ENCODE results near the gene NUDT21. TPM values are rescaled to one million over a fixed set of nuclear protein-coding genes. Genes with fewer than 3 reads are reported as not detected.

The NUDT21 gene
- total RNA-seq, 2 donors from 2014 or later: 9.2 to 24.6 TPM

GRCh38 chr16:56417138-56417537, 34.0 kb downstream of the NUDT21 start:
- ATAC-seq (no peak), DNase-seq (no peak)
- intact Hi-C loops (cut with DNase I): no loop called here
- Histone ChIP-seq H3K27ac (no peak overlapping the region), H3K36me3 (replicated peaks in 1 of 2; ENCODE audit: insufficient read depth in 1 of 2, low read depth in 2 of 2) (no peaks in the 10 kb centered on the region), H3K4me3 (no peak overlapping the region), H3K4me1 (peaks cover 25% of the 10 kb centered on the region), H3K27me3 (no peaks in the 10 kb centered on the region), H3K9me3 (no peaks in the 10 kb centered on the region)
- TF ChIP-seq, protein P1, sequence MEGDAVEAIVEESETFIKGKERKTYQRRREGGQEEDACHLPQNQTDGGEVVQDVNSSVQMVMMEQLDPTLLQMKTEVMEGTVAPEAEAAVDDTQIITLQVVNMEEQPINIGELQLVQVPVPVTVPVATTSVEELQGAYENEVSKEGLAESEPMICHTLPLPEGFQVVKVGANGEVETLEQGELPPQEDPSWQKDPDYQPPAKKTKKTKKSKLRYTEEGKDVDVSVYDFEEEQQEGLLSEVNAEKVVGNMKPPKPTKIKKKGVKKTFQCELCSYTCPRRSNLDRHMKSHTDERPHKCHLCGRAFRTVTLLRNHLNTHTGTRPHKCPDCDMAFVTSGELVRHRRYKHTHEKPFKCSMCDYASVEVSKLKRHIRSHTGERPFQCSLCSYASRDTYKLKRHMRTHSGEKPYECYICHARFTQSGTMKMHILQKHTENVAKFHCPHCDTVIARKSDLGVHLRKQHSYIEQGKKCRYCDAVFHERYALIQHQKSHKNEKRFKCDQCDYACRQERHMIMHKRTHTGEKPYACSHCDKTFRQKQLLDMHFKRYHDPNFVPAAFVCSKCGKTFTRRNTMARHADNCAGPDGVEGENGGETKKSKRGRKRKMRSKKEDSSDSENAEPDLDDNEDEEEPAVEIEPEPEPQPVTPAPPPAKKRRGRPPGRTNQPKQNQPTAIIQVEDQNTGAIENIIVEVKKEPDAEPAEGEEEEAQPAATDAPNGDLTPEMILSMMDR (IDR thresholded peaks at IDR 0.05): no peak
- no peak for TF ChIP-seq POLR2A (IDR thresholded peaks at IDR 0.05)
- 91 to 92% methylated on average over 4 of the region's 4 CpGs for WGBS, 2 donors

DNA sequence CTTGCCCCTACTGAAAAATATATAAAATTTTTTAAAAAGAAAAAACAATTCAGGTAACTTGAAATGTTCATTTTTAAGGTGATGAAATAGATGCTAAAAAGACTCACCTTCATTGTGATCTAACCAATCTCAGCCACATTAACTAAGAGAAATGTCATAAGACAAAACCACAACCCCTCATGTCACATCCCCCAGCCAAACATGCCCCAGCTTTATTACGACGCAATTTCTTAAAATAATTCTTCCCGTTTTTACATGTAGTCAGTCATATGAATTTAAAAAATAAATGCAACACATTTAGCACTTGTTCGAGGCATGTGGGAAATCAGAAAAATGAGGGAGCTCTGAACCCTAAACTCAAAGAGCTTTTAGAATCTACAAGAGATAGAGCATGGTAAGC, 35.3 kb downstream of the NUDT21 start:
- H3K4me1 ChIP-seq: peaks cover 16% of the 10 kb centered on the region
- ATAC-seq: no peak

DNA sequence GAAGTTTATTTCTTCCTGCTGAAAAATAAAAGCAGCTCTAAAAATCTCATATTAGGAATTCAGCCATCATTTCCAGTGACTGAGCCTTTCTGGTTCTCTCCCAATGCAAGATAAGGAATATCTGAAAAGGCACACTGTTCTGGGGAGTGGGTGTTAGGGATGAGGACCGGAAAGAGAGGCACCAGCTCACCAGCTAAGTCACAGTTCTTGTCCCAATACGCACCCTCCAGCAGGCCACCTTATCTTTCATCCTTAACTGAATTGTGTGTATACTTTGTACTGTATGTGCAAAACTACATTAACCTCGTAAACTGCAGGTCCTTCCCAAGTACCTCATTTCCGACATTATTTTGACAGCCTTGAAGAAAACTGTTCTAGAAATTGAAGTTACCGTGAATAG, 36.8 kb downstream of the NUDT21 start:
- Histone ChIP-seq H3K9me3 (no peaks in the 10 kb centered on the region), H3K27ac (no peak overlapping the region), H3K36me3 (replicated peaks in 1 of 2; ENCODE audit: insufficient read depth in 1 of 2, low read depth in 2 of 2) (no peaks in the 10 kb centered on the region), H3K4me1 (peaks cover 6% of the 10 kb centered on the region), H3K27me3 (no peaks in the 10 kb centered on the region), H3K4me3 (no peak overlapping the region)
- 78 to 80% methylated on average over 5 of the region's 5 CpGs for WGBS, 2 donors
- TF ChIP-seq, protein P1 (IDR thresholded peaks at IDR 0.05): no peak
- no peak for TF ChIP-seq POLR2A (IDR thresholded peaks at IDR 0.05)
- DNase-seq (no peak), ATAC-seq (no peak)
- intact Hi-C loops (cut with DNase I): no loop called here

More for the DNA sequence above, 35.3 kb downstream of the NUDT21 start:
- Histone ChIP-seq H3K27ac (no peak overlapping the region), H3K27me3 (no peaks in the 10 kb centered on the region), H3K9me3 (no peaks in the 10 kb centered on the region), H3K4me3 (no peak overlapping the region), H3K36me3 (replicated peaks in 1 of 2; ENCODE audit: insufficient read depth in 1 of 2, low read depth in 2 of 2) (no peaks in the 10 kb centered on the region)
- WGBS, 2 donors: 77 to 96% methylated on average over 4 of the region's 4 CpGs
- TF ChIP-seq, protein P1 (IDR thresholded peaks at IDR 0.05): no peak
- TF ChIP-seq POLR2A (IDR thresholded peaks at IDR 0.05): no peak
- intact Hi-C loops (cut with DNase I): no loop called here
- DNase-seq: no peak

- 74 to 78% methylated on average over 5 of the region's 5 CpGs for WGBS, 2 donors
- H3K27me3 ChIP-seq: no peaks in the 10 kb centered on the region
- no peaks in the 10 kb centered on the region for H3K9me3 ChIP-seq
- H3K4me1 ChIP-seq: peaks cover 15% of the 10 kb centered on the region
- no peaks in the 10 kb centered on the region for H3K36me3 ChIP-seq (replicated peaks in 1 of 2; ENCODE audit: insufficient read depth in 1 of 2, low read depth in 2 of 2)
- TF ChIP-seq POLR2A (IDR thresholded peaks at IDR 0.05): no peak
- TF ChIP-seq, protein P1 (IDR thresholded peaks at IDR 0.05): no peak
- H3K27ac ChIP-seq: no peak overlapping the region
- intact Hi-C loops (cut with DNase I): no loop called here
- H3K4me3 ChIP-seq: no peak overlapping the region
- DNase-seq: no peak
- ATAC-seq: no peak
These were observed 37.8 kb downstream of the NUDT21 start for GRCh38 chr16:56413381-56413780.

DNA sequence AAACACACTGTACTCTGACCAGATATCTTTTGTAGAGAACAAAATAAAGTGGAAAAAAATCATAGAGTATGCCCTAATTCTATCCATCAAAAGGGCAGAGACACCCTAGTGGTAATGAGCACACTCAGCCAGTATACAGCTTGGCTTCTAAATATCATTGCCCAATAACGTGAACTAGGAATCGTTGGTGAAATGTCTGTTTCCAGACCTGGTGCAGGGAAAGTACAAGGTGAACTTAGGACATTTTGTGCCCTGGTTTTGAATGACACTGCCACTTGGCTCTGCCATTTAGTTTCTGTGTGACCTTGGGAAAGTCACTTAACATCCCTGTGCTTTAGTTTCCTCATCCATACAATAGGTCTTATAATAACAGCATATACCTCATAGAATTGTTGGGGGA, 39.5 kb downstream of the NUDT21 start:
- DNase-seq (no peak), ATAC-seq (no peak)
- Histone ChIP-seq H3K27me3 (no peaks in the 10 kb centered on the region), H3K27ac (no peak overlapping the region), H3K4me1 (peaks cover 15% of the 10 kb centered on the region), H3K36me3 (replicated peaks in 1 of 2; ENCODE audit: insufficient read depth in 1 of 2, low read depth in 2 of 2) (peaks cover 0 to 6% of the 10 kb centered on the region in 2 donors), H3K9me3 (no peaks in the 10 kb centered on the region), H3K4me3 (no peak overlapping the region)
- intact Hi-C loops (cut with DNase I): no loop called here
- TF ChIP-seq, protein P1 (IDR thresholded peaks at IDR 0.05): no peak
- TF ChIP-seq POLR2A (IDR thresholded peaks at IDR 0.05): no peak
- WGBS, 2 donors: 97% methylated on average over 2 of the region's 2 CpGs
